ENCODE data around the gene ESPL1.

DNA sequence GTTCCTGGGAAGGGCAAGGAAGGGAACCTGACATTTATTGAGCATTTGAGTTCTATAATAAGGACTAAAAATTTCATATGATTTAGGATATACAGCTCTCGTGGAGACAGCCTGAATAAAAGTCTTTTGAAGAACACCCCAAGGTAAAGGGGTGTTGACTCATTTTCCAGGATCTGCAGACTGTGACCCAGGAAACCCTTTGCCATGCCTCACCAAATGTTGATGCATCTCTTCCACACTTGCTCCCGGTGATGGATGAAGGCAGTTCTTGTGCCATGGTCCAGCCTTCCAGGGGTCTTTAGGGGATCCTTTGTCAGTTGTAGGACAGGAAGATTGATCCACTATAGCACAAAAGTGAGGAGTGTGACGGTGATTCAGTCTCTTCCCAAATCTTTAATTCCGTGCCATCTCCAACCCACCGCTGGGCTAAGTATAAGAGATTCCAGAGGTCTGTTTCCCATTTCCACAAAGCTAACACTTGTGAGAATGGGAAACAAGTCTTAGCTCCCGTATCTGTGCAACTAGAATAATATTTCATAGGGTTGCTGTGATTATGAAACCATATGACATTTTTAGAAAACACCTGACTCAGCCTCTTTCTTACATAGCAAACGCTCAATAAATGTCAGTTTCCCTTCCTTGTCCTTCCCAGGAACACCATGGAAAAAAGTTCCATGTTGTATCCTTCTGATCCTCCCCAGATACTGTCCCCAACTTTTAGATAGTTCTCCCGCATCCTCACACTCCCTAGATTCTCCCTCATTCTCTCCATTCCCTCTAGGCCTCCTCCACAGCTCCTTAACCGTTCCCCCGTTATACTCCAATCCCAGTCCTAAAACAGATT, 52.5 kb downstream of the ESPL1 start:
- TF ChIP-seq, protein P1, sequence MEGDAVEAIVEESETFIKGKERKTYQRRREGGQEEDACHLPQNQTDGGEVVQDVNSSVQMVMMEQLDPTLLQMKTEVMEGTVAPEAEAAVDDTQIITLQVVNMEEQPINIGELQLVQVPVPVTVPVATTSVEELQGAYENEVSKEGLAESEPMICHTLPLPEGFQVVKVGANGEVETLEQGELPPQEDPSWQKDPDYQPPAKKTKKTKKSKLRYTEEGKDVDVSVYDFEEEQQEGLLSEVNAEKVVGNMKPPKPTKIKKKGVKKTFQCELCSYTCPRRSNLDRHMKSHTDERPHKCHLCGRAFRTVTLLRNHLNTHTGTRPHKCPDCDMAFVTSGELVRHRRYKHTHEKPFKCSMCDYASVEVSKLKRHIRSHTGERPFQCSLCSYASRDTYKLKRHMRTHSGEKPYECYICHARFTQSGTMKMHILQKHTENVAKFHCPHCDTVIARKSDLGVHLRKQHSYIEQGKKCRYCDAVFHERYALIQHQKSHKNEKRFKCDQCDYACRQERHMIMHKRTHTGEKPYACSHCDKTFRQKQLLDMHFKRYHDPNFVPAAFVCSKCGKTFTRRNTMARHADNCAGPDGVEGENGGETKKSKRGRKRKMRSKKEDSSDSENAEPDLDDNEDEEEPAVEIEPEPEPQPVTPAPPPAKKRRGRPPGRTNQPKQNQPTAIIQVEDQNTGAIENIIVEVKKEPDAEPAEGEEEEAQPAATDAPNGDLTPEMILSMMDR (conservative IDR thresholded peaks at IDR 0.05; ENCODE audit: low read length) = no peak
- TF ChIP-seq EZH2phosphoT487 (IDR thresholded peaks at IDR 0.05; ENCODE audit: borderline replicate concordance, low read depth, low read length) = no peak

Measured in OCI-LY7 (cell line).